GM12801 (cell line): Measurements from ENCODE around the gene KLHL36.

Experiments
- CTCF ChIP-seq: IDR thresholded peaks from one replicate; pipeline ENCODE4 v1.5.1; 2011; ENCODE audit warnings: control low read depth; ENCODE audit not compliant: insufficient read length; ENCODE audit errors: extremely low read depth

KLHL36 gene

GRCh38 chr16:84659656-84660300, 11.5 kb downstream of the KLHL36 start:
- no peak for TF ChIP-seq CTCF

DNA sequence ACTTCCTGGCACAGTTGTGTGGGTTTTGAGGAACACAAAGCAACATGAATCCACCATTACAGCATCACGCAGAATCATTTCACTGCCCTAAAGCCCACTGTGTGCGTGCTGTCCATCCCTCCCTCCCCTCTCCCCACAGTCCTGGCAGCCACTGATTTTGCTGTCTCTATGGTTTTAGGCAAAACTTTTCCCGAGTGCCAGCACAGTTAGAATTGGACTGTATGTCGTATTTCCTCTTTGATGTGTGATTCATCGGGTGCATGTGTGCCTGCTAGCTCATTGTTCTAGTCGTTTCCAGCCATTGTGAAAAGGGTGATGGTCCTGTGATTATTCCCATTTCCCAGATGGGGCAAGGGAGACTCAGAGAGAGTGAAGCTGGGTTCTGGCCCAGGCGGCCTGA, 12.7 kb downstream of the KLHL36 start:
- TF ChIP-seq CTCF, result no peak

DNA sequence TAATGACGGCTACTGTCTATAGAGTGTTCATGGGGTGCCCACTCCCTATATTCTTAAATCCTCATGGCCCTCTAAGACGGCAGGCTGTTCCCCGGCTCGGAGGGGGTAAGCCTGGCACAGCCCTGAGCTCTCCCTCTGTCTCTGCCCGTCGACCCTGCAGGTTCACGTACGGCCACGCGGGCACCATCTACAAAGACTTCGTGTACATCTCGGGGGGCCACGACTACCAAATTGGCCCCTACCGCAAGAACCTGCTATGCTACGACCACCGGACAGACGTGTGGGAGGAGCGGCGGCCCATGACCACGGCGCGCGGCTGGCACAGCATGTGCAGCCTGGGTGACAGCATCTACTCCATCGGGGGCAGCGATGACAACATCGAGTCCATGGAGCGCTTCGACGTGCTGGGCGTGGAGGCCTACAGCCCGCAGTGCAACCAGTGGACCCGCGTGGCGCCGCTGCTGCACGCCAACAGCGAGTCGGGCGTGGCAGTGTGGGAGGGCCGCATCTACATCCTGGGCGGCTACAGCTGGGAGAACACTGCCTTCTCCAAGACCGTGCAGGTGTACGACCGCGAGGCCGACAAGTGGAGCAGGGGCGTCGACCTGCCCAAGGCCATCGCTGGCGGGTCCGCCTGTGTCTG, 13.2 kb downstream of the KLHL36 start:
- no peak for TF ChIP-seq CTCF

GRCh38 chr16:84662471-84662870, 14.2 kb downstream of the KLHL36 start:
- TF ChIP-seq CTCF, result no peak

GRCh38 chr16:84663433-84664101, 15.3 kb downstream of the KLHL36 start:
- no peak for TF ChIP-seq CTCF

GRCh38 chr16:84665359-84665758, 17.0 kb downstream of the KLHL36 start:
- TF ChIP-seq CTCF, result no peak

- no peak for TF ChIP-seq CTCF
These were observed 17.5 kb downstream of the KLHL36 start for GRCh38 chr16:84665843-84666242.
